HG03066 (cell line): ENCODE results near the gene MYO16.
"Not testable (repeated sequence)": the region's sequence is repeated elsewhere in the genome, so short reads cannot be mapped to it uniquely, and the experiment has no call there.

ENCODE experiments used
- ATAC-seq: cut with Tn5 transposase; IDR thresholded peaks from one replicate; pipeline ENCODE4 v1.9.1; 2021; ENCODE audit warnings: low read depth; ENCODE audit not compliant: unreplicated experiment

MYO16 gene

DNA sequence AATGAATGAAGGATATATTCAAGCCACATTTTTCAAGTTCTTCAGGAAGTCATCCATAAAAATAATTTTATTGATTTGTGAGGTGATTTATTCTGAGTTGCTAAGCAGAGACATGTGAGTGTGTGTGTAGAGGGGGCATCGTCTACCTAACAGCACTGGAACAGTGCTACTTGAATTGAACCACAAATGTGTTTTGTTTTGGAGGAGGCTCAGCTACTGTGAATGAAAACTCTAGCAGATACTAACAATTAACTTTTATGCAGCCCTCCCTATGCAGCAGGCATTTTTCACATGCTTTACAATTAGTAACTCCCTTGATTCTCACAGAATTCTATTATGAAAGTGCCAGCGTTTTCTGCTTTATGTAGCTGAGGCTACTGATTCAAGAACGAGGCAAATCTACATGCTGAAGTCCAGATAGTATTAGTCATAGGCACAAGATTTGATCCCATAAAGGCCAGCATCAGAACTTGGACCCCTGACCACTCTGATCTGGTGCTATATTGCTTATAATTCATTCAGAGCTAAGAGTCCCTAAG, 103.7 kb downstream of the MYO16 start:
- ATAC-seq: no peak

DNA sequence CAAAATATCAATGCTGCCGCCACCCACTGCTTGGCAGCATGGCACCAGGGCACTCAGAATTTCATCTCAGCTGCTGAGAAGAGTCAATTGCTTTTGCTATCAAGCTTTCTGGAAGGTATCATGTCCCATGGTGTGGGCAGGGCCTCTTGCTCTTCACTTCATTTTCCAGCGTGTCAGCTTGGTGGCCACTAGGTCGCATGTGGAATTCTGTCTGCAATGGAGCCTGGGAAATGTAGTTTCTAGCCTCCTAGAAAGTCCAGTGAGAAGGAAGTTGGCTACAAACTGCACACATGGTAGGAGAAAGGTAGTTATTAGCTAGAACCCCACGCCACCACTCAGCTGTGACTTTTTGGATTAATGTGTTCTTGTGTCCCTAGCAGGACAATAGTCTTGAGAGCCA, 105.3 kb downstream of the MYO16 start:
- no peak for ATAC-seq

DNA sequence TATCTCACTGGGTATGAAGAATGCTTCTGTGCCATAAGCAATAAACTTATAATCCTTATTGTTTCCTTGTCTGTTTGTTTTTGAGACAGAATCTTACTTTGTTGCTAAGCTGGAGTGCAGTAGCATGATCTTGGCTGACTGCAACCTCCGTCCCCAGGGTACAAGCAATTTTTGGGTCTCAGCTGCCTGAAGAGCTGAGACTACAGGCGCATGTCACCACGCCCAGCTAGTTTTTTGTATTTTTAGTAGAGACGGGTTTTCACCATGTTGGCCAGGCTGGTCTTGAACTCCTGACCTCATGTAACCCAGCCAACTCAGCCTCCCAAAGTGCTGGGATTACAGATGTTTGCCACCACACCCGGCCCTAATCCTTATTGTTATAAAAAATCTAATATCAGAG, 112.5 kb downstream of the MYO16 start:
- ATAC-seq: no peak

DNA sequence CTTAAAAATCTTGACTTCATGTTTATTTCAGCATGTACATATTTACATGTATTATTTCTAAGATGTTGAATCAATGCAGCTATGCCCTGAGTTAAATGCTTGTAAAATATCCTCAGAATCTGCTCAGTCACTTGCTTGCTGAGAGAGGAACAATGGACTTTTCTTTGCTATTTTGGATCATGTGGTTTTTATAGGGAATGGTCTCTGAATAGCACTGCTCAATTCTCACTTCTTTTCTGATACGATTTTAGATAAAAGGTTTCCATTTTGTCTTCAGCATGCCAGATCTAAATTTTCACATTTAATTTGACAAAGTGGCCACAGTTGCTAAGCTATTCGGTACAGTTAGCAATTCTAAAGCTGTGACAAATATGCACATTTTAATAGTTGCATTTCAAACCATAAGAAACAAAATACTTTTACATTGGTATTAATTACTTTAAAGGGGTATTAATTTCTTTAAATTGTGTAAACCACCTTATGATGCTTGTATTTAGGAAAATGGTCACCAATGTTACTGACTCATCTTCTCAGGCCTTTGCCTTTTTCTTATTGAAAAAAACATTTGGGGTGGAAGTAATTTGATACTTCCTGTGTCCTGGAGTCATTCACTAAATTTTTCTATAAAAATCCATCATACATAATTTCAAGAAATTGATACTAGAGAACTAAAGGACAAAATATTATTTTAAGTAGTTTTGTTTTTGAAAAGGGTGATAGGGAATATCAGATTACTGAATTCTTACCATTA, 113.5 kb downstream of the MYO16 start:
- no peak for ATAC-seq

DNA sequence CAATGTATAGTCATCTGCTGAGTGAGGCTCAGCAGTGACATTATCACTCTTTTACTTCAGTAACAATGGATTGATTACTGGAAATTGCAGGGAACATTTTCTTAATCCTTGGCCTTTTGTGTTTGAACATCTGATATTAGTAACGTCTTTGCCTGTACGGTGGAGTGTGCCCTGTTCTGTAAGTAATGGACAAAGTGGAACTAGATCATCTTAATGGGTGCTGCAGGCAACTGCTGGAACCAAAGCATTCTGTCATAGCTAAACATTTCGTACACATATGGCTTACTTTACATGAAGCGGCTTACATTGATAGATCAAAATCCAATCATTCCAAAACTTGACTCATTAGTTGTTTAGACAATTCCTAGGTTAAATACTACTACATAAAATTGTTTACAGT, 114.1 kb downstream of the MYO16 start:
- ATAC-seq: no peak

DNA sequence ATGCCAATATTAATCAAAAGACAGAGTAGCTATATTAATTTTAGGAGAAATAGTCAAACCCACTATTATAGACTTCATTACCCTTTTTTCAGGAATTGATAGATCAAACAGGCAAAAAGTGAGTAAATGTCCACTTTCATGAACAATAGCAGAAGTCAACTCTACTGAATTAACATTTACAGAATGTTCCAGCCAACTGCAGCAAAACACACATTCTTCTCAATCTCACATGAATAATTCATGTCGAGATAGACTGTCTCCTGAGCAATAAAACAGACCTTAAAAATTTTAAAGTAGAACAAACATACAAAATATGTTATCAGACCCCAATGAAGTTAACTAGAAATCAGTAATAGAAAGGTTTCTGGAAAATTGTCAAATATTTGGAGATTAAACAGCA, 118.4 kb downstream of the MYO16 start:
- ATAC-seq: no peak

DNA sequence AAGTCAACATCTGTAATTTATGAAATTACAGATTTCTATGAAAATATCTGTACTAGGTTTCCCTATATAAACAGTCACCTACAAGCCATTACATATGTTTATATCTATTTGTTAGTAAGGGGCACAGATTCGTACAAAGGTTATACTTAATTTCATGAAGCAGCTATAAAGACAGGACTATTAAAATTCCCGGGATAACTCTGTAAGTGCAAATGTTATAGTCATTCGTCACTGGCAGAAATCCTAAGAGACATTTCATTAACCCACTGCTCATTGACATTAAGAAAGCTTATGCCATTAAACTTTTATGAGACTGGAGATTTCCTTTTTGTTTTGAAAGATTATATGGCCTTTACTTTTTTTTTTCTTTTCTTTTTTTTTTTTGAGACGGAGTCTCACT, 122.9 kb downstream of the MYO16 start:
- no peak for ATAC-seq

DNA sequence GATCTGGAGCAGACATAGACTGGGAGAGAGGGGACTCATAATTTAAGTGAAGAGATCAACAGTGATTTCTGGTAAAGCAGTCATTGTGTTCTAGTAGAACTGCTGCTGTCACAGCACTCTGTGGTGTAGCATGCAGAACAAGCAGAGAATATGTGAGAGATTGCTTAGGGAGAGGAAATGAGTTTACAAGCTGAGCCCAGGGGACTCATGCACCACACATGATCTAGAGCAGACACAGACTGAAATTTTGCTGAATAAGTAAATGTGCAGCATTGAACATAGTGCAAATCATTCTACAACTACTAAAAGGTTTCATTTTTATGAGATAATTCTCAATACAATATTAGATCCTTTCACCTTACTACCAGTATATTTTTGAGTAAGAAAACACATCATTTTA, 125.7 kb downstream of the MYO16 start:
- no peak for ATAC-seq

DNA sequence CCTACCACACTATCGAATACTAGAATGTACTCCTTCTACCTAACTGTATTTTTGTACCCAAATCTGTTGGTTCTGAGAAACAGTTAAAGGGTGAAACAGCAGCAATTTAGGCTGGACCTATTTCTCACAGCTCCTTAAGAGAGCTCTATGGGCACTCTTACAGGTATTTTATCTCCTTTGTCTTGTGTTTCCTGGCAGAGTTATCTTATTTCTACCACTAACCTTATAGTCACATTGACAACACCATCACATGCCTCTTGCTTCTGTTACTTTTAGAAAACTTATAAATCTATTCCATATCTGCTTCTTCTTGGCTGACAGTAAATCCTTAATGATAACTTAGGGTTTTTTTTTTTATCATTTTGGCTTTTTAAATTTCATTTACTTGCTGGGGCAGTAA, 130.7 kb downstream of the MYO16 start:
- ATAC-seq: no peak

DNA sequence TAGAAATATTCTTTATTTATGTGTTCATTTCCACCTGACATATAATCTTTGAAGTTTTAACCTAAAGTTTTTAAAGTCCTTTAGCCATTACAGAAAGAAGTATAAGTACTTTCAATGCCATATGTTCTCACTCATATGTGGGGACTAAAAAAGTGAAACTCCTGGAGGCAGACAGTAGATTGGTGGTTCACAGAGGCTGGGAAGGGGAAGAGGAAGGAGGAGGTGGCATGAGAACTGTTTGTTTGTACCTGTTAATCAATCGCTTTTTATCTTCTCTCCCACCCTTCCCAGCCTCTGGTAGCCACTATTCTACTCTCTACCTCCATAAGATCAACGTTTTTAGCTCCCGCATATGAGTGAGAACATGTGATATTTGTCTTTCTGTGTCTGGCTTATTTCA, 131.1 kb downstream of the MYO16 start:
- no peak for ATAC-seq

DNA sequence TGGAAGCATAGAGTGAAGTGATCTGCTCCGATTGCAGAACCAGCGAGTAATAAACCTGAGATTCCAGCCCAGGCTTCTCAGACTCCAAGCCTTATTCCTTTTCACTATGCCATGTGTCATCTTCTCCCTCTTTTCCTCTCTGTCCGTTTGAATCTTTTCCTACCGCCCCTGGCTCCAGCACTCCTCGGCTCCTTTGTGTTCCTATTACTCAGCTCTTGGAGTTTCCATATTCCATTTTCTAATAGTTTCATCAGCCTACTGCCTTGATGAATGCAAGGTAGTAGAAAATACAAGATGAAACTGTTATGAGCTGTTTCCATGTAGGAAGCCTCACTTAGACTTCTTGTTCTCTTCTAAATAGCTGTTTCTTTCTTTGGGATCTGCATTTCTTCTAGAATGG, 138.6 kb downstream of the MYO16 start:
- ATAC-seq: no peak

DNA sequence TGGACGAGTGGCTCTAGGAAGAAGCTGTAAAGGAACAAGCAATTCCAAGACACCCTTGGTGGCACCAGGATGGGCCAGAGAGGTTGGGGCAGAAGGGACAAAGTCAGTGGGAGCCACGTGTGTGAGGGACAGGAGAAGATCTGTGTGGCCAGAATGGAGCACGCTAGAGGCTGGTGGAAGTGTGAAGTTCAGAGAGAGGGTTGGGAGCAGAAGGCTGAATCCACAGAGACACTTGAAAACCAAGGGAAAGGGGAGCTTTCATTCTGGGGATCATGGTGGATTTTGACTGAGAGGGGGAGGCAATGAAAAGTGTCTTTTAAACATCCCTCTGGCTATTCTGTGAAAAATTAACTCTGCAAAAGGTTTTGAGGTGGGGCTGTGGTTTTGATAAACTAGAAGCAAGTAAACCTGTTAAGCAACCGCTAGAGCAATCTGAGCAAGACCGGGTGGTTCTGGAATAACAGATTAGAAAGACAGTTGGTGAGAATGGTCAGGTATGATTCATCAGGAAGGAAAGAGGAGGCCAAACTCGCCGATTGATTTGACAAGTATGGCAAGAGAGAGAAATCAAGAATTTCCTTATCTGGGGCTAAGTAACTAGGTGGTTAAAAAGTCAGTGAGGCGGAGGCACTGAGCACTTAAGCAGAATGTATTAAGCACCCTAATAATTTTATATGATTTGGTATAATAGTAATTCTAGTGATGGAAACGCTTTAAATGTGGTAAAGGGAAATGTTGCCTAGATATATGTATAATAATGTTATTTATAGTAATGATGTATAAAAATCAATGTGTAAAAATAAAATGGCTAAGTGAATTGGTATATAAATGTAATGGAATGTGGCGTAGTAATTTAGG, 140.0 kb downstream of the MYO16 start:
- ATAC-seq: no peak

DNA sequence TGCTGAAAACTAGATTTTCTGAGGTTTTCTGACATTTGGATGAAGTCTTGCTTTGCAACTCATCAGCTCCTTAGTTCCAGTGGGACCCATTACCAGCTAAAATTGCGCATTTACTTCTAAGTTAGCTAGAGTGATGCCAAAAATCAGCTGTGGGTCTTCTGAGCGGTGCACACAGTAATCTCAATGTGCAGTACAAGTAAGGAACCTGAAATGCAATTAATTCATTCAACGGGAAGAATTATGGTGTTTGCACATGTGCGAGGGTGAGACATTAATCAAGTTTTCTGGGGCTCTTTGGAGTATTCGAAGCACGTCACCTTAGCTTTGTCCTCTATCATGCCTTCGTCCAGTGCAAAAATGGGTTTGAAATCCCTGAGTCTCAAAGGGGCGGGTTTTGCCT, 146.2 kb downstream of the MYO16 start:
- ATAC-seq: no peak

DNA sequence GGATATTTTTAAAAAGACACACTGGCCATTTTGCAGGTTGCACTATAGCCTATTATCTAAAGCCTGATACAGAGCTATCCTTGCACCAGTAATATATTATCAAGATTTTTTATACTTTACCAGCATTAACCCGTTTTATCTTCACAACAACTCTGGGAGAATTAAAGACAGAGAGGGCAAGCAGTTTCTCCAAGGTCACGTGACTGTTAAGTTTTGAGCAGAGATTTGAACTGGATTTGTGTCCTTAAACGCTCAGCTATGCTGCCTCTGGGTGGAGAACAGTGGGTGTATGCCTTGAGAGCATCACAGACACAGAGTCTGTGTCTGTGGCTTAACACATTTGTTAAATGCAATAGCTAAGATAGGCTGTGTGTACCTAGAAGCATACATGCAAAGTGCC, 147.2 kb downstream of the MYO16 start:
- ATAC-seq: no peak

DNA sequence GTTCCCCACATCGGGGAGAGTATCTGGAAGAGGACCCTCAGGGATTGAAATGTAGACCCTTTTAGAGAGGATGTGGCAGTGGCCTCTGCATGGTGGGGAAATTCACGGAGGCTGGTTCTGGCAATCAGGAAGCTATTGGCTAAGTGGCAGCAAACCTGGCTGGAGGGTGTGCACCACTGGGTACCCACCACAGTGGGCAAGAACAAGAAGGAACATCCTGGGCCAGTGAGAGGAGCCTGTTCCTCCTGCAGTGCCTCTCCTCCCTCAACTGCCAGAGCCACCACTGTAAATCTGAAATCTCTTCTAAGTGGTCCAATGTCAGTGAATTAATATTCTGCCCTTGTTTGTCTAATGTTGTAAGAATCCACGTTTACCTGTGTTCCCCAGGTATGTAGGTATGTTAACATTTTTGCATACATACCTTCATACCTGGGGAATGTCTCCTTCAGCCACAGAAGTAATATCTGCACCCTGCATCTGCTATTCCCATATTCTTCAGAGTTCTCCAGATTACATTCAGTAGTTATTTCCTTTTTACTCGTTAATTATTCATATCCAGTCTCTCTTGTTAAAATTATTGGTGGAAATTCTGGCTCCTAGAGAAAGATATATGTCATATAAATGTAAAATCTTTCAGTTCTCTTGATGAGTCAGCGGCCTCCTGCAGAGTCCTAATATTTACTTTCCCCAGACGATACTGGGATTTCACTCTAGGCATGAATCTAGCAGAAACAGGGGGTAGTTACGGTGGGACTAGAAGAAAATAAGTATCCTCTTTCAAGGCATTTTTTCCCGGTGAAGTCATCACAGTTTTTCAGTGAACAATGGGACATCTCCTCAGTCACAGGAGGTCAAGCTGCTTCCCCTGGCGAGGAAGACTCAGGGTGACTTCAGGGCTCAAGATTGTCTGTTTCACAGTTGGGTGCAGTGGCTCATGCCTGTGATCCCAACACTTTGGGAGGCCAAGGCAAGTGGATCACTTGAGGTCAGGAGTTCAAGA, 148.3 kb downstream of the MYO16 start:
- no peak for ATAC-seq

DNA sequence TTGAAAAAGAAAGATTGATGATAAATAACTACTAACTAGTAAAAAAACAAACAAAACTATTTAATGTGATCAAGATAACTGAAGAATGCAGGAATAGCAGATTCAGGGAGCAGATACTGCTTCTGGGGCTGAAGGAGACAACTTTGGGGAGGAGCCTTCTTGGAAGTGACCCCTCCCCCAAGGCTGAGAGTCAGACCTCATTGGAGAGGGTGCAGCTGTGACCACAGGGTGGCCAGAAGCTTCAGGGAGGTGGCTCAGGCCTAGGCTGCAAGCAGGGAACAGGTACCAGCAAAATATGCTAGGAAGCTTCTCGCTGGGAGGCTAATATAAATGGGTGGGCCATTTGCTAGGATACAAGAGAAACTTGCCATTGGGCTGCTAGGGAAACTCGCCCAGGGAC, 149.9 kb downstream of the MYO16 start:
- ATAC-seq: no peak

DNA sequence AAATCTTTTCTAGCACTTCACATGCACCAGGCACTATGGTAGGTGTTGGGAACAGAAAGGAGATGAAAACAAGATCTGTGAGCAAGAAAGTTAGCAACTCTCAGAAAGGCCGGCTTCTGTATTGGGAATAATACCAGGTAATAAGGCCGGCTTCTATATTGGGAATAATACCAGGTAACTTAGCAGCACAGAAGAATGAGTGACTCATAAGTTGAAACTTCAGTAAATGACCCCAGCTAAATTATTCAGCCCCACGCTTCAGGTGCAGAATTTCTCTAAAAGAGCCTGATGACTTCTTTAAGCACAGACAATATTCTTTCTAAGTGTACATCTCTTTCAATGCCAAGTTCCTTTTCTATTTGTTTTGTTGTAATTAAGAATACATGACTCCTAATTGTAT, 151.3 kb downstream of the MYO16 start:
- no peak for ATAC-seq

DNA sequence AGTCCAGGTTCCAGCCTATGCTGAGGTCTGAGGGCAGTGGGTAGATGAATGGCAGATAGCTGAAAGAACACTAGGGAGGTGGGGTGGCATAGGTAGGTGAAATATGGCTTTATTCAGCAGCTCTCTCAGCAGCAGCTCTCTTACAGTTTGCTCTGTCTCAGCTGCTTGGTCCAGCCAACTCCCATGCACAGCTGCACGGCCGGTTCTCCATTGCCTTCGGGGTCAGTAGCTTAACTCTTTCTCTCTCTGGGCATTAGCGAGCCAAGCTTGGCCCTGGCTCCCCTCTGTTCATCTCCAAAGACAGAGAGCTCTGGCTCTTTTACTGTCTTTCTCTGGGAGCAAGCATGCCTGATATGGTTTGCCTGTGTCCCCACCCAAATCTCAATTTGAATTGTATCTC, 151.9 kb downstream of the MYO16 start:
- no peak for ATAC-seq

DNA sequence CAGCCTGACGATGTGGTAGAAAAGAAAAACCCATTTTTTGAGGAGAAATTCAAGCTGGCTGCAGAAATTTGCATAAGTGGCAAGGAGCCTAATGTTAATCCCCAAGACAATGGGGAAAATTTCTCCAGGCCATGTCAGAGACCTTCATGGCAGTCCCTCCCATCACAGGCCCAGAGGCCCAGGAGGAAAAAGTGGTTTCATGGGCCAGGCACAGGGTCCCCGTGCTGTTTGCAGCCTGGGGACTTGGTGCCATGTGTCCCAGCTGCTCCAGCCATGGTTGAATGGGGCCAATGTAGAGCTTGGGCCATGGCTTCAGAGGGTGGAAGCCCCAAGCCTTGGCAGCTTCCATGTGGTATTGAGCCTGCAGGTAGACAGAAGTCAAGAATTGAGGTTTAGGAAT, 153.1 kb downstream of the MYO16 start:
- not testable (repeated sequence) for ATAC-seq

DNA sequence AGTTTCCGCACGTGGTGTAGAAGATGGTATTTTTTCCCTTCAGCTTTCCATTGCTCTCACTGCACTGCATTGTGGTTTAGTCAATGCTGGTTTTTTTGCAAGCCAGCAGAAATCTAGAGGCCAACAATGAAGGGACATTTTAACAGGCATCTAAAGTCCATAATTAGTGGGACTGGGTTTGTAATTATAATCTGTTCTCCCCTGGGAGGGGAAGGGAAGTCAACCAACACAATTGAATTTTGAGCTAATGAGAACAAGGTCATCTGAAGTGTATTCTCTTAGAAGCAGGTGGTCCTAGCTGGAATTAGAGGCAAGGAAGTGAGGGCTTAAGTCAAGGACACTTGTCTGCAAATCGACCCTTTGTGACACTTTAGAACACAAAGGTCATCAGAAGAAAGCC, 156.4 kb downstream of the MYO16 start:
- no peak for ATAC-seq
